ENCODE results near the gene INSIG1. TPM values are rescaled to one million over a fixed set of nuclear protein-coding genes. Genes with fewer than 3 reads are reported as not detected.

Gene INSIG1
- total RNA-seq, 1 experiment from 2014 or later, result 45.7 TPM

DNA sequence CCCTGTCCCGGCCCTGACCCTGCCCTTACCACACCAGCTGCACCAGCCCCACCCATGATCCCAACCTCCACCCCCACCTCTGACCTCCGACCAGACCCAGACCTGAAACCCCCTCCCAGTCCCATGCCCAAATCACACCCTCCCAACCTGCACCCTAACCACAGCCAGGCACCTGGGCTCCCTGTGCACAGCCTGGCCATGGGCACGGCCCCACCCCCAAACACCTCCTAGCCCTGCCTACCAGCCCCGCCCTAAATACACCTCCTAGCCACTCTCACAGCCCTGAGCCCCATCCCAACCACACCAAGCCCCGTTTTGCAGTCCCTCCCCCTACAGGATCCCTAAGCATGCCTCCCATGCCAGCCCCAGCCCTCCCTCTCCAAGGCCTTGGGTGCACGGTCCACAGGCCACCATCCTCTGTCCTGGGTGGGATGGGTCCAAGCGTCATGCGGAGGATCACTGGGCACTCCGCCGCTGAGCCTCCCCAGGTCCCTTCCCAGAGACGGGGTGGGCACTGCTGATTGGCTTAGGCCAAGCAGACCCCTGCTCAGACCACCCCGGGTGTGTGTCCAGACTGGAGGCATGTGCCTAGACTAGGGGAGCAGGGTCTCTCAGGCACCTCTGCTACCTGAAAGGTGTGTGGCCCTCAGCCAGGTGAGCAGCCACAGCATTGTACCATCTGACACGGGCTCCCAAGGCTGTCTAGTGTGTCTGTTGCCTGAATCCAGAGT is 30.1 kb downstream of the INSIG1 start:
- no peak for DNase-seq
- H3K9me3 ChIP-seq, result no peaks in the 10 kb centered on the region
- no peaks in the 10 kb centered on the region for H3K27me3 ChIP-seq
- no peaks in the 10 kb centered on the region for H3K36me3 ChIP-seq
- H3K4me3 ChIP-seq, result no peak overlapping the region

DNA sequence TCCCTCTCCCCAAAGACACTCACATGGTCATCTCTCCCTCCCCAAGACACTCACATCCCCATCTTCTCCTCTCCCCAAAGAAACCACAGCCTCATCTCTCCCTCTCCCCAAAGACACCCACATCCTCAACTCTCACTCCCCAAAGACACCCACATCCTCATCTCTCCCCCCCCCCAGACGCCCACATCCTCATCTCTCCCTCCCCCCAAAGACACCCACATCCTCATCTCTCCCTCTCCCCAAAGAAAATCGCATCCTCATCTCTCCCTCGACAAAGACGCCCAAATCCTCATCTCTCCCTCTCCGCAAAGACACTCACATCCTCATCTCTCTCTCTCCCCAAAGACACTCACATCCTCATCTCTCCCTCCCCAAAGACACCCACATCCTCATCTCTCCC is 31.5 kb downstream of the INSIG1 start:
- H3K27me3 ChIP-seq, result no peaks in the 10 kb centered on the region
- H3K4me3 ChIP-seq, result no peak overlapping the region
- no peaks in the 10 kb centered on the region for H3K36me3 ChIP-seq
- DNase-seq, result no peak
- no peaks in the 10 kb centered on the region for H3K9me3 ChIP-seq

DNA sequence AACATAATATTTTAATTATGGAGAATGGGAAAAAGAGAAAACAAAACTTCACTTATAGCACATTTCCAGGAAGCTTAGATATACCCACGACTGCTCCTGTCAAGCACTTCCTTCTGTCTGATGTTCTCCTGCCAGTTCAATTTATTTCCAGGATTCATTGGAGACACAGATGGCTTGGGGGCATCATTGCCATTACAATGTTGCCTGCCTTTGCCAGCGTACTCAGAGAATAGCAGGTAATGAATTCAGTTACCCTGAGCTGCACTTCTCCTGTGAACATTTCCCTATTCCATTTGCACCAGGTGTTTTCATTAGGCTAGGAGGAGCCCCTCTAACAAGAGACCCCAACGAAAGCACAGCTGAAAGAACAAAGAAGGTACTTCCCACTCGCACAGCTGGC is 33.7 kb downstream of the INSIG1 start:
- H3K27me3 ChIP-seq, result no peaks in the 10 kb centered on the region
- no peak for DNase-seq
- H3K36me3 ChIP-seq, result no peaks in the 10 kb centered on the region
- H3K4me3 ChIP-seq, result no peak overlapping the region
- H3K9me3 ChIP-seq, result no peaks in the 10 kb centered on the region

DNA sequence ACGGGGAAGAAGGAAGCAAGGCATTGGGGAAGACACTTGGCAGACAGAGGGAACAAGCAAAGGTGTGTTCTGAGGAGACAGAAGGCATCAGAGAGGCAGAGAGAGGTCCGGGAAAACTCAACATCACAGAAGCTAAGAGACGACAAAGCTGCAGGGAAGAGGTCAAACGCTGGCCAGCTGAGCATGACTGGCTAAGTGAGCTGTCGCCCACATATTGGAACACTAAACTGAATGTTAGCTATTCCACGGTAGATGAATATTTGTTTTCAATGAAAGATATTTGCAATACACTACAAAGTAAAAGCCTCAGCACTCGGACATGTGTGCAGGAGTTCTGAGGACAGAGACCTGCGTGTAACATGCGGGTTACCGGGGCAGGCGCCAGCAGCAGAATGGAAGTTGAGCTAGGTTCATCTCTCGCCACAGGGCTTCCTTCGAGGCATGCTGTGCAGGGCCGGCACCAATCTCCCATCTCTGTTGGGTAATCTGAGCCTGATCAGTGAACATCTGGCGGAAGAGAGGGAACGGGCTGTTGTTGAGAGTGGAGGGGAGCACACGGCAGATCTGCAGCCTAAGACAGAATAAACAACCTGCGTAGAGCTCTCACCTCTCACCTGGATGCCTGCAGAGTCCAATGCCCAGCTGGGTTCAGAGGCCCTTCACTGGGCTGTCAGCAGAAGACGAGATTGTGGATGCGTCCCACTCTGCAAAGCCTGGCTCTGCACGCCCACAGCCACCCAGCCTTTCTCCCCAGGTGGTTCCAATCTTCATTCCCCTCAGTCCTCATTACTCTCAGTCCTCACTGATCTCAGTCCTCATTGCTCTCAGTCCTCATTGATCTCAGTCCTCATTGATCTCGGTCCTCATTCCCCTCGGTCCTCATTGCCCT is 35.9 kb downstream of the INSIG1 start:
- Histone ChIP-seq H3K27me3 (no peaks in the 10 kb centered on the region), H3K4me3 (no peak overlapping the region), H3K36me3 (no peaks in the 10 kb centered on the region), H3K9me3 (no peaks in the 10 kb centered on the region)
- DNase-seq, result no peak

DNA sequence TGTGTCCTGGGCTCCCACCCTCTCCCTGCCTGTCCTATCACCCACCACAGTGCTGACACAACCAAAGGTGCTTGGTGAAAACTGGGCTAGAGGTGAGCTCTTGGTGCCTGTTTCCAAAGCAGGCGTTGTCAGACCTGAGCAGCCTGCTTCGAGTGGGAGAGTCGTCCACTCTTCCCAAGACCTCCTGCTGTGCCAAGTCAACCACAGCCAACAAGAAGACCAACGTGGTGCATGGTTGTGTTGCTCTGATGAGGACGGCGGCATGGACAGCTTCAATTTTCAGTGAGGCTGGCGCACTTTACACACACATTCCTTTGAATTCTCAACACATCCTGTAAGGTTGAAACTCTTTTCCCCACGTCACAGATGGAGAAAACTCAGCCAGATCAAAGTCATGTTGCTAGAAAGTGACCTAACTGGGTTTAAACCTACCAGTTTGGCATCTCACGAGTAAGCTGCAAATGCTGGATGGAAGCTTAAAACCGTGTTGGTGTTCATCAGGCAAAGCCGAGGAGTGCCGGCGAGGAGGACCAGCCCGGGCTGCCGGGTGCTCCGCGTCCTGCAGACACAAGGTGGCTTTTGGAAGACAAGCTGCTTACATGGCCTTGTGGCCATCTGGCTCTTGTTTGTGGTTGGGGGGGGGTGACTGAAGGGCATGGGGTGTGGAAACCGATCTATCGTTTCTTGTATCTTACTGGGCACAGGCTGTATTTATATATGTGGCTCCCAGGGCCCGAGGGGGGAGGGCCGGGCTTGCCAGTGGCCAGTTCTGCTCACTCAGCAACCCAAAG is 39.3 kb downstream of the INSIG1 start:
- Histone ChIP-seq H3K27me3 (no peaks in the 10 kb centered on the region), H3K9me3 (no peaks in the 10 kb centered on the region), H3K4me3 (no peak overlapping the region), H3K36me3 (no peaks in the 10 kb centered on the region)
- DNase-seq, result no peak

DNA sequence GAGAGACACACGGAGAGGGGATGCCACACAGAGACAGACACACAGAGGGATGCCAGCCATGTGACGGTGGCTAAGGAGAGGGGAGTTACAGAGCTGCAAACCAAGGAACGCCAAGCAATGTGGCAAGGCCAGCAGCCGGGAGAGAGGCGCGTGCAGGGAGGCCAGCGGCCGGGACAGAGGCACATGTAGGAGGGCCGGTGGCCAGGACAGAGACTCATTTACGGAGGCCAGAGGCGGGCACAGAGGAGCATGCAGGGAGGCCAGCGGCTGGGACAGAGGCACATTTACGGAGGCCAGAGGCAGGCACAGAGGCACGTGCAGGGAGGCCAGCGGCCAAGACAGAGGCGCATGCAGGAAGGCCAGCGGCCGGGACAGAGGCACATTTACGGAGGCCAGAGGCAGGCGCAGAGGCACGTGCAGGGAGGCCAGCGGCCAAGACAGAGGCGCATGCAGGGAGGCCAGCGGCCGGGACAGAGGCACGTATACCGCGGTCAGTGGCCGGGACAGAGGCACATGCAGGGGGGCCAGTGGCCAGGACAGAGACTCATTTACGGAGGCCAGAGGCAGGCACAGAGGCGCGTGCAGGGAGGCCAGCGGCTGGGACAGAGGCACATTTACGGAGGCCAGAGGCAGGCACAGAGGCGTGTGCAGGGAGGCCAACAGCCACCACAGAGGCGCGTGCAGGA is 40.4 kb downstream of the INSIG1 start:
- H3K9me3 ChIP-seq, result no peaks in the 10 kb centered on the region
- DNase-seq, result no peak
- no peaks in the 10 kb centered on the region for H3K36me3 ChIP-seq
- H3K4me3 ChIP-seq, result no peak overlapping the region
- H3K27me3 ChIP-seq, result no peaks in the 10 kb centered on the region

DNA sequence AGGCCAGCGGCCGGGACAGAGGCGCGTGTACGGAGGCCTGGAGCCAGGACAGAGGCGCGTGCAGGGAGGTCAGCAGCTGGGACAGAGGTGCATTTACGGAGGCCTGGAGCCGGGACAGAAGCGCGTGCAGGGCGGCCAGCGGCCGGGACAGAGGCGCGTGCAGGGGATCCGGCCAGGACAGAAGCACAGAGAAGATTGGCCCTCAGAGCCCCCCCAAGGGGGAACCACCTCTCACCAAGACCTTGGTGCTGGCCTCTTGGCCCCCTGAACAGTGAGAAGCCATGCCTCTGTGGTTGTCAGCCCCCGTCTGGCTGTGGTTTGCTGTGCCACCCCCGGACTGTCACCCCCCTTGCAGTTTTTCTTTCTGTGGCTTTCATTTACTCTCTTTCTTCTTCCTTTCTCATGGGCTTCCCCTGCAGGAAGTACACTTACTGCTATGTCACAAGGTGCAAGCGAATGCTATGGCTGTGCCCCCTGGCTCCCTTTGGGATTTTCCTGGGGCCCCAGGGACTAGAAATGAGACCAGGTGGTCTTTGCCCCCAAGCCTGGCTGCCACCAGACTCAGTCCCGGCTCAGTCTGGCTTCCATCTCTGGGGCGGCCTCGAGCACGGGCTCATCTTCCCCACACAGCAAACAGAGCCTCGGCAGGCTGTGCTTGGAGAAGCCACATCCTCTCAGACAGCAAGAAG is 41.1 kb downstream of the INSIG1 start:
- Histone ChIP-seq H3K4me3 (no peak overlapping the region), H3K27me3 (no peaks in the 10 kb centered on the region), H3K36me3 (no peaks in the 10 kb centered on the region), H3K9me3 (no peaks in the 10 kb centered on the region)
- DNase-seq, result no peak

DNA sequence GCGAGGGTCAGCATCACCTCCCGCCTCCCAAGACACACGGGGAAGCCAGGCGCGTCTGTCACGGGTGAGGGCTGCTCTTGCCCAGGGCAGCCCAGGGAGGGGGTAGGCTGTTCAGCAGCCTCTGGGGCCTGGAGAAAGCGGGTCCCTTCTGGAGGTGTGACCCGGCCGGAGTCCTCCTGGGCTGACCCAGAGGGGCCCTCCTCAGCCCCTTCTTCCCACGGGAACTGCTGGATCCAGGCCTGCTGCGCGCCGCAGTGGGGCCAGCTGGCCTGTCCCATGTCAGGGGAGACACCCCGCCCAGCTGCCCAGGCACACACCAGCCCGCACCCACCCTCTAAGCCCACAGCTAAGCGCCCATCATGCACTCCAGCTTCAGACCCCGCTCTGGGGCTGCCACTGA is 41.8 kb downstream of the INSIG1 start:
- H3K27me3 ChIP-seq, result no peaks in the 10 kb centered on the region
- no peak for DNase-seq
- no peaks in the 10 kb centered on the region for H3K36me3 ChIP-seq
- no peak overlapping the region for H3K4me3 ChIP-seq
- no peaks in the 10 kb centered on the region for H3K9me3 ChIP-seq

DNA sequence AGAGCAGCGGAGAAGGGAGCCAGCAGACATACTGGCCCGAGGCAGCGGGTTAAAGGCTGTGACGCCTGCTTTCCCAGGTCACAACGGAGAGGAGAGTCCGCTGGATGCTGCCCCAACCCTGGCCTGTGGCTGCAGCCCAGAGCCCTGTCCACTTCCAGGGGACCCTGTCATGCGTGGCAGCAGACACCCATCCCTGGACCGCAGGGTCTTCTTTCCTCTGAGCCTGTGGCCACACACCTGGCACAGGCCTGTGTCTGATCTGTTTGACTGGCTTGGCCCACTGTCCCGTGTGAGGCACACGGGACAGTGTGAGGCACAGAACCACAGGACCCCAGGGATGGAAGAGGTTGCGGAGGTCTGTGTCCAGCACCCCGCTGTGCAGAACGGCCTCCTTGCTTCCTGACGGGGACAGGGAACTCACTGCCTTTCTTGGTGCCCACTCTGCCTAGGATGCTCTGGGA is 42.4 kb downstream of the INSIG1 start:
- DNase-seq, result no peak

DNA sequence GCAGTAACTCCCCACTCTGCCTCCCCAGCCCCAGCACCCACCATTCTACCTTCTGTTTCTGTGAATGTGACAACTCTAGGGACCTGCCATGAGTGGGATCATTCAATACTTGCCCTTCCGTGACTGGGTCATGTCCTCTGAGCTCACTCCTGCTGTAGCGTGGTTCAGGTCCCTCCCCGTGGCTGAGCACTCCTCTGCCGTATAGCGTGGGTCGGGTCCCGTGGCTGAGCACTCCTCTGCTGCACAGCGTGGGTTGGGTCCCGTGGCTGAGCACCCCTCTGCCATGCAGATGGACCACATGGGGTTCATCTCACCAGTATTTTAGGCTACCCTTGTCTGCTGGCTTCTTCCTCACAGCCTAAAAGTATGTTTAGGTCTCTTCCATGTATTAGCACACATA is 43.0 kb downstream of the INSIG1 start:
- Histone ChIP-seq H3K9me3 (no peaks in the 10 kb centered on the region), H3K27me3 (no peaks in the 10 kb centered on the region), H3K4me3 (no peak overlapping the region), H3K36me3 (no peaks in the 10 kb centered on the region)
- DNase-seq, result no peak

More for the DNA sequence above, 42.4 kb downstream of the INSIG1 start:
- no peaks in the 10 kb centered on the region for H3K27me3 ChIP-seq
- H3K36me3 ChIP-seq, result no peaks in the 10 kb centered on the region
- no peaks in the 10 kb centered on the region for H3K9me3 ChIP-seq
- no peak overlapping the region for H3K4me3 ChIP-seq

DNA sequence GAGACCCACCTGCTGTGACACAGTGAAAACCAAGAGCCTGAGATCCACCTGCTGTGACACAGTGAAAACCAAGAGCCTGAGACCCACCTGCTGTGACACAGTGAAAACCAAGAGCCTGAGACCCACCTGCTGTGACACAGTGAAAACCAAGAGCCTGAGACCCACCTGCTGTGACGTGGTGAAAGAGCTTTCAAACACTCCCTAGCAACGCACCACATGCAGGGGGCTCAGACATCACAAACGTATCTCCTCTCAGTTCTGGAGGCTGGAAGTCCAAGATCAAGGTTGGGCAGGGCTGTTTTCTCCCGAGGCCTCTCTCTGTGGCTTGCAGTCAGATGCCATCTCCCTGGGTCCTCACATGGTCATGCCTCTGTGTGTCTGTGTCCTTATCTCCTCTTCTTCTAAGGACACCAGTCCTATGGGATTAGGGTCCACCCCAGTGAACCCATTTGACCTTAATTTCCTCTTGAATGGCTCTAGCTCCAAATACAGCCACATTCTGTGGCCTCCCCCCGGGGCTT is 43.8 kb downstream of the INSIG1 start:
- Histone ChIP-seq H3K36me3 (no peaks in the 10 kb centered on the region), H3K4me3 (no peak overlapping the region), H3K27me3 (no peaks in the 10 kb centered on the region), H3K9me3 (no peaks in the 10 kb centered on the region)
- no peak for DNase-seq

DNA sequence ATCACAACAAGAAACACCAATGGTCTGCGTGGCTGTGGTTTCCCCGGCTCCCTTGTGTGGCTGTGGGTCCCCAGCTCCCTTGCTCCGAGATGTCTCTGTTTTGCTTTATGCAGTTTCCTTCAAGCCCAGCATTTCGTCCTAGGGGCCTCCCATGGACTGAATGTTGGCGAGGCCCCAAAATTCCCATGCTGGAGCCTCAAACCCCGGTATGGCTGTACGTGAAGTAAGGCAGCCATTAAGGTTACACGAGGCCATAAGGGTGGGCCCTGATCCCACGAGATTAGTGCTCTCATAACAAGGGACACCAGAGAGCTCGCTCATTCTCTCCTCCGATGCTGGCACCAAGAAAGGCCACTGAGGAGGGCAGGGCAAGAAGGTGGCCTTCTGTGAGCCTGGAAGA is 44.6 kb downstream of the INSIG1 start:
- DNase-seq, result no peak
- H3K9me3 ChIP-seq, result no peaks in the 10 kb centered on the region
- H3K4me3 ChIP-seq, result no peak overlapping the region
- H3K36me3 ChIP-seq, result no peaks in the 10 kb centered on the region
- no peaks in the 10 kb centered on the region for H3K27me3 ChIP-seq

DNA sequence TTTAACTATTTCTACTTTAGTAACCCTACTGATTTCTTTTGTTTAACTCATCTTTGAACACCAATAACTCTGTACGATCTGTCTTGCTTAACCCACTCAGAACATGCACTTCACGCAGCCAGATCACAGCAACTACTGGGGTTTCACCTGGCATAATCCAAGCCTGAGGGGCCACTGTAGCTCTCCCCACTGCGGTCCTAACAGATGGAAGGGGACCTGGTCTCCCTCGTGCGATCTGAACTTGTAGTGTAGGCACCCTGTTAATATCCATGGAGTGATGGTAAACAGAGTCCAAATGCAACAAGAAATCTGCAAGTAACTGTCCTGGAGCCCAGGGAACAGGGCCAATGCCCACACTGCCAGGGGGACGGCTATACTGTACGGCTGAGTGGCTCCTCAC is 45.5 kb downstream of the INSIG1 start:
- Histone ChIP-seq H3K27me3 (no peaks in the 10 kb centered on the region), H3K4me3 (no peak overlapping the region), H3K9me3 (no peaks in the 10 kb centered on the region), H3K36me3 (no peaks in the 10 kb centered on the region)
- no peak for DNase-seq

DNA sequence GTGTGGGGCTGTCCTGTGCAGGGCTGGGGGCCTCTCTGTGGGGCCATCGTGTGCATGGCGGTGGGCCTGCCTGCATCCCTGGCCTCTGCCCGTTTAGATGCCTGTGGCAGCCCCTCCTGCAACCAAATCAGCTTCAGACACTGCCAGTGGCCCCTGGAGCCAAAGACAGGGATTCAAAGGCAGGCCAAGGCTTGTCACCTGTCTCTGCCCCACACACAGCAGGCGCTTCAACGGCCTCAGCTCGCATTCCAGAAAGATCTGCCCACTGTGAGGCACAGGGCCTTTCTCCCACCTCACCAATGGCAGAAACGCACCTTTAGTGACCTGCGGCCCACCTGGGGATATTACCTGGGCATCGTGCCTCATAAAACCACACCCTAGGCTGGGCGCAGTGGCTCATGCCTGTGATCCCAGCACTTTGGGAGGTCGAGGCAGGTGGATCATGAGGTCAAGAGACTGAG is 46.0 kb downstream of the INSIG1 start:
- Histone ChIP-seq H3K36me3 (no peaks in the 10 kb centered on the region), H3K9me3 (no peaks in the 10 kb centered on the region), H3K4me3 (no peak overlapping the region), H3K27me3 (no peaks in the 10 kb centered on the region)
- DNase-seq, result no peak

DNA sequence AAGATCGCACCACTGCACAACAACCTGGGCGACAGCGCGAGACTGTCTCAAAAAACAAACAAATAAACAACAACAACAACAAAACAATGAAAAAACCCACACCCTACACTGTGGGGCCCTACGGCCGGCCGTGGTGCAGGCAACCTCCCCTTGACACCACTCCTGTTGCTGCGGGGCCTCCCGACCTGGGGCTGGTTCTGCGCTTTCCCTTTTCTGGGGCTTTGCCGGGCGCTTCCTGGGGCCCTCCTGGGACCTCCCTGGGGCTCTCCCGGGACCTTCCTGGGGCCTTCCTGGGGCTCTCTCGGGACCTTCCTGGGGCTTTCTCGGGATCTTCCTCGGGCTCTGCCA is 46.6 kb downstream of the INSIG1 start:
- Histone ChIP-seq H3K4me3 (no peak overlapping the region), H3K36me3 (no peaks in the 10 kb centered on the region), H3K9me3 (no peaks in the 10 kb centered on the region), H3K27me3 (no peaks in the 10 kb centered on the region)
- DNase-seq, result no peak
